K562 (cell line): Measurements from ENCODE around the gene LILRB3.

Source experiments
- BRCA1 ChIP-seq, 2 experiments: fragments of 450-650 bp in 1 of 2; sonication (generic) in 1 of 2; formaldehyde crosslinking in 1 of 2; IDR thresholded peaks; 2 replicates each; pipeline versions ENCODE4 v1.5.0 to v1.6.1; 2017 to 2020; ENCODE audit warnings: mild to moderate bottlenecking in 1 of 2, missing genetic modification reagents in 1 of 2
- CBX8 ChIP-seq: fragments of 200-600 bp; sonication (generic); IDR thresholded peaks from 2 replicates; pipeline ENCODE4 v1.6.1; 2012; ENCODE audit warnings: borderline replicate concordance, mixed run types, low read depth, mild to moderate bottlenecking, moderate library complexity, mixed read lengths, low read length, control low read depth, inconsistent platforms; ENCODE audit not compliant: poor library complexity, severe bottlenecking; ENCODE audit errors: extremely low read depth
- CTCF ChIP-seq, 3 experiments: IDR thresholded peaks in 2 of 3; conservative IDR thresholded peaks in 1 of 3; 2 replicates each; pipeline ENCODE4 v1.5.1; 2011 to 2012; ENCODE audit warnings: low read length in 3 of 3, mild to moderate bottlenecking in 3 of 3, control low read depth in 2 of 3, improper control_type of control experiment in 1 of 3, inconsistent platforms in 1 of 3, low read depth in 1 of 3, mixed read lengths in 1 of 3, moderate library complexity in 1 of 3; ENCODE audit not compliant: insufficient read depth in 2 of 3
- HDAC1 ChIP-seq, 2 experiments: fragments of 450-650 bp; IDR thresholded peaks; 2 replicates each; pipeline ENCODE4 v1.6.1; 2016 to 2017; ENCODE audit warnings: inconsistent platforms in 1 of 2, mild to moderate bottlenecking in 1 of 2, moderate library complexity in 1 of 2
- MXI1 ChIP-seq: IDR thresholded peaks from 2 replicates; pipeline ENCODE4 v1.6.1; 2011; ENCODE audit warnings: low read depth, mild to moderate bottlenecking, improper control_type of control experiment, low read length
- PHF21A ChIP-seq: fragments of 450-650 bp; IDR thresholded peaks from 2 replicates; pipeline ENCODE4 v1.6.1; 2017; ENCODE audit warnings: low read depth, borderline replicate concordance
- POLR2AphosphoS5 ChIP-seq: IDR thresholded peaks from 2 replicates; pipeline ENCODE4 v1.6.1; 2011; ENCODE audit warnings: mild to moderate bottlenecking, low read depth, low read length, moderate library complexity; ENCODE audit not compliant: control insufficient read depth, insufficient read depth
- STAG1 ChIP-seq: sonication (generic); formaldehyde crosslinking; IDR thresholded peaks from 2 replicates; pipeline ENCODE4 v1.5.0; 2020; ENCODE audit warnings: missing genetic modification reagents, borderline replicate concordance
- ZNF174 ChIP-seq: fragments of 250-450 bp; sonication (Bioruptor Pico); IDR thresholded peaks from 2 replicates; pipeline ENCODE4 v1.4.0; 2020; ENCODE audit warnings: mild to moderate bottlenecking
- ZNF431 ChIP-seq: sonication (generic); formaldehyde crosslinking; IDR thresholded peaks from 2 replicates; pipeline ENCODE4 v1.8.0; 2022; ENCODE audit warnings: mild to moderate bottlenecking, missing genetic modification reagents
- ZNF584 ChIP-seq: fragments of 200-800 bp; sonication (Bioruptor generic); IDR thresholded peaks from 2 replicates; pipeline ENCODE4 v1.6.1; 2016; ENCODE audit warnings: low read depth, mild to moderate bottlenecking, missing genetic modification characterization, missing compliant biosample characterization
- TF ChIP-seq, protein P1 (sequence below): sonication (generic); formaldehyde crosslinking; IDR thresholded peaks from 2 replicates; pipeline ENCODE4 v1.8.1; 2023; ENCODE audit warnings: mild to moderate bottlenecking, missing genetic modification reagents

DNA sequence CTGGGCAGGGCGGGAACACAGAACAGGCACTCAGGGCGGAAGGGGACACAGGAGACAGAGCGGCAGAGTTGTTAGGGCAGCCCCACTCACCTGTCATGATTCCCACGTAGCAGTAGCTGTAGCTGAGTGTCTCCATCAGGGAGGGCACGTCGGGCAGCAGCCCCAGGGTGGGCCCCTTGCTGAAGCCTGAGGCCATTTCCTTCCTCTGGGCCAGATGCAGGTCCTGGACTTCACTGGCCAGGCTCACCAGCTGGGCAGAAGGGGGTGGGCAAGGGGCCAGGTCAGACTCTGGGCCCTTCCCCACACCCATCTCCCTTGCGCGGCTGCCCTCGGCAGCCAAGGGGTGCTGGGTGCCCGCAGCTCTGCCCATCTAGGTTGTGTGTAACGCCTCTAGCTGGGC is 39.4 kb downstream of the LILRB3 start:
- TF ChIP-seq ZNF584 (CRISPR knock-in tag) = no peak
- TF ChIP-seq PHF21A = no peak
- TF ChIP-seq CTCF (IDR thresholded peaks at IDR 0.05 in 2 of 3, conservative IDR thresholded peaks at IDR 0.05 in 1 of 3; ENCODE audit: insufficient read depth in 2 of 3, low read depth in 1 of 3, low read length in 3 of 3) = no peak
- TF ChIP-seq ZNF174 (CRISPR knock-in tag) = no peak
- TF ChIP-seq MXI1 = no peak
- TF ChIP-seq POLR2AphosphoS5 = no peak
- TF ChIP-seq, protein P1, sequence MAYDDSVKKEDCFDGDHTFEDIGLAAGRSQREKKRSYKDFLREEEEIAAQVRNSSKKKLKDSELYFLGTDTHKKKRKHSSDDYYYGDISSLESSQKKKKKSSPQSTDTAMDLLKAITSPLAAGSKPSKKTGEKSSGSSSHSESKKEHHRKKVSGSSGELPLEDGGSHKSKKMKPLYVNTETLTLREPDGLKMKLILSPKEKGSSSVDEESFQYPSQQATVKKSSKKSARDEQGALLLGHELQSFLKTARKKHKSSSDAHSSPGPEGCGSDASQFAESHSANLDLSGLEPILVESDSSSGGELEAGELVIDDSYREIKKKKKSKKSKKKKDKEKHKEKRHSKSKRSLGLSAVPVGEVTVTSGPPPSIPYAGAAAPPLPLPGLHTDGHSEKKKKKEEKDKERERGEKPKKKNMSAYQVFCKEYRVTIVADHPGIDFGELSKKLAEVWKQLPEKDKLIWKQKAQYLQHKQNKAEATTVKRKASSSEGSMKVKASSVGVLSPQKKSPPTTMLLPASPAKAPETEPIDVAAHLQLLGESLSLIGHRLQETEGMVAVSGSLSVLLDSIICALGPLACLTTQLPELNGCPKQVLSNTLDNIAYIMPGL = no peak
- TF ChIP-seq HDAC1 (IDR thresholded peaks at IDR 0.05) = no peak
- TF ChIP-seq ZNF431 (CRISPR knock-in tag) = no peak
- no peak for TF ChIP-seq STAG1 (CRISPR knock-in tag)
- TF ChIP-seq CBX8 = no peak
- no peak for TF ChIP-seq BRCA1 (IDR thresholded peaks at IDR 0.05)
- no peak for TF ChIP-seq BRCA1 (CRISPR knock-in tag; IDR thresholded peaks at IDR 0.05)
